ENCODE data around the gene HECW1.
"Not testable (repeated sequence)": the region's sequence is repeated elsewhere in the genome, so short reads cannot be mapped to it uniquely, and the experiment has no call there.

HECW1 gene

GRCh38 chr7:43112941-43113621, 634 bp downstream of the HECW1 start:
- no peak for DNase-seq

GRCh38 chr7:43113622-43114457, 1.4 kb downstream of the HECW1 start:
- no peak for DNase-seq

GRCh38 chr7:43114458-43114780, 2.0 kb downstream of the HECW1 start:
- DNase-seq: no peak

GRCh38 chr7:43116451-43116850, 4.0 kb downstream of the HECW1 start:
- peak; percentile 23 for DNase-seq

GRCh38 chr7:43117095-43117494, 4.6 kb downstream of the HECW1 start:
- peak; percentile 77 for DNase-seq

GRCh38 chr7:43117861-43118260, 5.4 kb downstream of the HECW1 start:
- DNase-seq: no peak

- DNase-seq: peak; percentile 62
These were observed 5.9 kb downstream of the HECW1 start for GRCh38 chr7:43118313-43118712.

GRCh38 chr7:43119371-43120075, 7.1 kb downstream of the HECW1 start:
- DNase-seq: peak; percentile 41

- no peak for DNase-seq
These were observed 9.5 kb downstream of the HECW1 start for GRCh38 chr7:43121973-43122372.

GRCh38 chr7:43123457-43123856, 11.0 kb downstream of the HECW1 start:
- DNase-seq: no peak

- DNase-seq: no peak
These were observed 11.9 kb downstream of the HECW1 start for GRCh38 chr7:43124388-43124787.

- DNase-seq: no peak
These were observed 17.9 kb downstream of the HECW1 start for GRCh38 chr7:43130347-43130746.

- no peak for DNase-seq
These were observed 22.7 kb downstream of the HECW1 start for GRCh38 chr7:43135129-43135528.

- no peak for DNase-seq
These were observed 23.6 kb downstream of the HECW1 start for GRCh38 chr7:43136064-43136463.

- DNase-seq: not testable (repeated sequence)
These were observed 24.8 kb downstream of the HECW1 start for GRCh38 chr7:43137121-43137744.

GRCh38 chr7:43137811-43138210, 25.4 kb downstream of the HECW1 start:
- no peak for DNase-seq

GRCh38 chr7:43138710-43139109, 26.3 kb downstream of the HECW1 start:
- DNase-seq: no peak

GRCh38 chr7:43139137-43139536, 26.7 kb downstream of the HECW1 start:
- no peak for DNase-seq

GRCh38 chr7:43140186-43140585, 27.7 kb downstream of the HECW1 start:
- DNase-seq: no peak

- no peak for DNase-seq
These were observed 28.6 kb downstream of the HECW1 start for GRCh38 chr7:43141091-43141490.

- DNase-seq: no peak
These were observed 30.3 kb downstream of the HECW1 start for GRCh38 chr7:43142703-43143102.

- DNase-seq: no peak
These were observed 31.6 kb downstream of the HECW1 start for GRCh38 chr7:43143918-43144589.
